H1 (cell line): ENCODE measurements around the gene SHISA9. TPM values are rescaled to one million over a fixed set of nuclear protein-coding genes. Genes with fewer than 3 reads are reported as not detected.

Source experiments
- CTCF ChIA-PET: fragments of 300-600 bp; sonication (Branson Sonifier 250); formaldehyde crosslinking; loops from one replicate; lab custom pipeline; 2021; ENCODE audit not compliant: partially characterized antibody; lab: Charles Lee
- POLR2A ChIA-PET: fragments of 300-600 bp; sonication (Branson Sonifier 250); formaldehyde crosslinking; loops from one replicate; lab custom pipeline; 2021; ENCODE audit warnings: inconsistent platforms; ENCODE audit not compliant: partially characterized antibody; lab: Charles Lee
- DNase-seq, 2 experiments: peaks; one replicate each; pipeline versions ENCODE4 v3.0.0 to v3.0.0-alpha.2; 2010 to 2022; ENCODE audit warnings: low spot score in 2 of 2, low read depth in 1 of 2, mixed read lengths in 1 of 2
- FAIRE-seq: peaks from 2 replicates; lab custom pipeline; 2011; peaks lifted over from hg19 to GRCh38; lab: Jason Lieb, UNC
- H2AFZ ChIP-seq: 2 replicates; pipeline ENCODE4 v1.8.1; 2012; ENCODE audit warnings: low read length, inconsistent platforms
- H2AK5ac ChIP-seq: 2 replicates; pipeline ENCODE4 v1.6.1; 2013; ENCODE audit warnings: low read depth, low read length
- H2BK120ac ChIP-seq: replicated peaks from 2 replicates; pipeline ENCODE3; 2013; ENCODE audit warnings: low read depth, low read length, inconsistent platforms
- H2BK12ac ChIP-seq: 2 replicates; pipeline ENCODE4 v1.6.1; 2013; ENCODE audit warnings: low read depth, low read length
- H2BK15ac ChIP-seq: 2 replicates; pipeline ENCODE4 v1.6.1; 2013; ENCODE audit warnings: low read length
- H2BK20ac ChIP-seq: 2 replicates; pipeline ENCODE4 v1.6.1; 2013; ENCODE audit warnings: low read length
- H2BK5ac ChIP-seq: 2 replicates; pipeline ENCODE4 v1.6.1; 2013; ENCODE audit warnings: low read depth, low read length
- H3K14ac ChIP-seq: 2 replicates; pipeline ENCODE4 v1.6.1; 2013; ENCODE audit warnings: inconsistent platforms; ENCODE audit not compliant: insufficient read length
- H3K18ac ChIP-seq: 2 replicates; pipeline ENCODE4 v1.6.1; 2013; ENCODE audit warnings: low read length; ENCODE audit errors: extremely low read depth
- H3K23ac ChIP-seq: 2 replicates; pipeline ENCODE4 v1.6.1; 2013; ENCODE audit warnings: inconsistent platforms; ENCODE audit not compliant: insufficient read length
- H3K23me2 ChIP-seq: 2 replicates; pipeline ENCODE4 v1.6.1; 2013; ENCODE audit warnings: low read depth, low read length
- H3K27ac ChIP-seq: 2 replicates; pipeline ENCODE4 v1.6.1; 2011; ENCODE audit warnings: low read depth, low read length, inconsistent platforms
- H3K27me3 ChIP-seq, 4 experiments: replicated peaks in 1 of 4; 1 replicate in 1 of 4; 2 replicates in 3 of 4; pipeline versions ENCODE4 v1.6.1 to v1.8.1; 2011 to 2013; ENCODE audit warnings: low read length in 3 of 4, mild to moderate bottlenecking in 3 of 4, inconsistent platforms in 2 of 4, mixed read lengths in 2 of 4, moderate library complexity in 1 of 4; ENCODE audit not compliant: control insufficient read depth in 3 of 4, insufficient read depth in 3 of 4; ENCODE audit errors: extremely low read depth in 1 of 4
- H3K36me3 ChIP-seq, 4 experiments: 2 replicates each; pipeline versions ENCODE4 v1.6.1 to v1.8.1; 2011 to 2013; ENCODE audit warnings: mild to moderate bottlenecking in 4 of 4, low read length in 3 of 4, moderate library complexity in 2 of 4, control low read depth in 1 of 4, inconsistent platforms in 1 of 4; ENCODE audit not compliant: insufficient read depth in 4 of 4, control insufficient read depth in 2 of 4
- H3K4ac ChIP-seq: replicated peaks from 2 replicates; pipeline ENCODE3; 2013; ENCODE audit warnings: low read length, low read depth, mixed read lengths, inconsistent platforms; ENCODE audit not compliant: insufficient read length
- H3K4me1 ChIP-seq, 4 experiments: replicated peaks in 1 of 4; 1 replicate in 1 of 4; 2 replicates in 3 of 4; pipeline versions ENCODE4 v1.6.1 to v1.8.1; 2011 to 2013; ENCODE audit warnings: low read length in 3 of 4, inconsistent platforms in 2 of 4, mixed read lengths in 1 of 4; ENCODE audit not compliant: insufficient read depth in 4 of 4, control insufficient read depth in 3 of 4
- H3K4me2 ChIP-seq, 2 experiments: 2 replicates each; pipeline versions ENCODE4 v1.6.1 to v1.8.1; 2011 to 2013; ENCODE audit warnings: low read depth in 2 of 2, low read length in 2 of 2, control low read depth in 1 of 2, inconsistent platforms in 1 of 2, mild to moderate bottlenecking in 1 of 2; ENCODE audit not compliant: insufficient read depth in 1 of 2
- H3K4me3 ChIP-seq, 4 experiments: fragments of 200-600, 300-600 bp in 1 of 4; sonication (generic), shearing (Covaris generic), sonication (Bioruptor Twin) in 1 of 4; 2 replicates each; pipeline versions ENCODE4 v1.5.1 to v1.8.1; 2011 to 2016; ENCODE audit warnings: low read length in 4 of 4, low read depth in 3 of 4, control low read depth in 2 of 4, inconsistent platforms in 2 of 4, mild to moderate bottlenecking in 2 of 4, mixed read lengths in 1 of 4, moderate library complexity in 1 of 4; ENCODE audit not compliant: insufficient read depth in 2 of 4; ENCODE audit errors: extremely low read depth in 1 of 4
- H3K56ac ChIP-seq: replicated peaks from 2 replicates; pipeline ENCODE3; 2013; ENCODE audit warnings: low read depth, mild to moderate bottlenecking, mixed read lengths, low read length, inconsistent platforms; ENCODE audit not compliant: insufficient read length
- H3K79me1 ChIP-seq: 2 replicates; pipeline ENCODE4 v1.6.1; 2013; ENCODE audit warnings: low read depth, low read length, control low read depth
- H3K79me2 ChIP-seq, 2 experiments: 2 replicates each; pipeline versions ENCODE4 v1.6.1 to v1.8.1; 2012 to 2013; ENCODE audit warnings: low read length in 2 of 2, mild to moderate bottlenecking in 2 of 2, inconsistent platforms in 1 of 2; ENCODE audit not compliant: insufficient read depth in 2 of 2, control insufficient read depth in 1 of 2
- H3K9ac ChIP-seq, 4 experiments: replicated peaks in 1 of 4; 1 replicate in 1 of 4; 2 replicates in 3 of 4; pipeline versions ENCODE4 v1.6.1 to v1.8.1; 2011 to 2013; ENCODE audit warnings: low read depth in 3 of 4, low read length in 3 of 4, control low read depth in 2 of 4, mild to moderate bottlenecking in 2 of 4, moderate library complexity in 2 of 4, inconsistent platforms in 1 of 4; ENCODE audit errors: extremely low read depth in 1 of 4
- H3K9me3 ChIP-seq, 2 experiments: 2 replicates each; pipeline versions ENCODE4 v1.6.1 to v1.8.1; 2012 to 2013; ENCODE audit warnings: mild to moderate bottlenecking in 2 of 2, moderate library complexity in 2 of 2, control low read depth in 1 of 2, inconsistent platforms in 1 of 2, low read depth in 1 of 2, low read length in 1 of 2, mixed read lengths in 1 of 2; ENCODE audit not compliant: insufficient read depth in 2 of 2
- H4K20me1 ChIP-seq, 2 experiments: replicated peaks in 1 of 2; 2 replicates each; pipeline versions ENCODE3 to v1.8.1; 2011 to 2013; ENCODE audit warnings: inconsistent platforms in 2 of 2, low read length in 2 of 2, mild to moderate bottlenecking in 1 of 2; ENCODE audit not compliant: insufficient read depth in 2 of 2, control insufficient read depth in 1 of 2
- H4K5ac ChIP-seq: 2 replicates; pipeline ENCODE4 v1.6.1; 2013; ENCODE audit warnings: low read length, low read depth, mixed read lengths, inconsistent platforms; ENCODE audit not compliant: insufficient read length
- H4K8ac ChIP-seq: 2 replicates; pipeline ENCODE4 v1.8.0; 2013; ENCODE audit warnings: mild to moderate bottlenecking, moderate library complexity, low read length, inconsistent platforms; ENCODE audit not compliant: insufficient read depth; ENCODE audit errors: extremely low read depth
- H4K91ac ChIP-seq: replicated peaks from 2 replicates; pipeline ENCODE3; 2013; ENCODE audit warnings: low read length, mixed read lengths, inconsistent platforms; ENCODE audit not compliant: insufficient read length
- BCL11A ChIP-seq, 2 experiments: IDR thresholded peaks; one replicate each; pipeline ENCODE4 v1.6.1; 2011; ENCODE audit warnings: low read depth in 2 of 2, low read length in 2 of 2, mild to moderate bottlenecking in 2 of 2
- CHD1 ChIP-seq: IDR thresholded peaks from 2 replicates; pipeline ENCODE4 v1.6.1; 2012; ENCODE audit warnings: low read depth, low read length, improper control_type of control experiment
- EGR1 ChIP-seq: IDR thresholded peaks from 2 replicates; pipeline ENCODE4 v1.6.1; 2011; ENCODE audit warnings: low read depth, low read length, borderline replicate concordance
- MAFK ChIP-seq: IDR thresholded peaks from 2 replicates; pipeline ENCODE4 v1.6.1; 2012; ENCODE audit warnings: low read depth, mild to moderate bottlenecking, improper control_type of control experiment, low read length
- POLR2A ChIP-seq, 2 experiments: IDR thresholded peaks; 1 replicate in 1 of 2; 2 replicates in 1 of 2; pipeline ENCODE4 v1.6.1; 2011; ENCODE audit warnings: low read depth in 2 of 2, low read length in 2 of 2, mild to moderate bottlenecking in 2 of 2; ENCODE audit errors: control extremely low read depth in 1 of 2
- RFX5 ChIP-seq: IDR thresholded peaks from 2 replicates; pipeline ENCODE4 v1.6.1; 2011; ENCODE audit warnings: low read depth, low read length, improper control_type of control experiment, borderline replicate concordance
- SAP30 ChIP-seq: fragments of 300-600 bp; sonication (generic); IDR thresholded peaks from 2 replicates; pipeline ENCODE4 v1.7.1; 2012; ENCODE audit warnings: low read length, moderate library complexity, mild to moderate bottlenecking, inconsistent platforms; ENCODE audit not compliant: insufficient read depth, insufficient replicate concordance
- WGBS, 2 experiments: shearing (Covaris generic) in 1 of 2; methylation state at CpG; one replicate each; pipeline versions ENCODE4 v1.1.6 to v1.1.7; 2013 to 2015; ENCODE audit warnings: low lambda C conversion rate in 2 of 2, mixed read lengths in 2 of 2, inconsistent platforms in 1 of 2, low coverage in 1 of 2, missing lambda C conversion rate in 1 of 2; ENCODE audit not compliant: insufficient replicate concordance in 2 of 2, insufficient coverage in 1 of 2, insufficient read length in 1 of 2; ENCODE audit errors: extremely low coverage in 1 of 2, missing lambda C conversion rate in 1 of 2; 5-methylcytosine and 5-hydroxymethylcytosine counted together
- polyA plus RNA-seq, 7 experiments: library from polyadenylated mRNA; depleted of rRNA in 3 of 7; stranded (reverse) in 5 of 7; unstranded in 2 of 7; fragments of >200 nt in 5 of 7; fragments of 200-250 nt in 2 of 7; gene quantifications; 1 replicate in 5 of 7; 2 replicates in 1 of 7; 4 replicates in 1 of 7; pipeline versions ENCODE4 v1.2.1 to v1.2.3, GENCODE V29; 2011 to 2013; ENCODE audit warnings: missing spikeins in 2 of 7, mixed read lengths in 2 of 7
- total RNA-seq: library from RNA; stranded (reverse); fragmentation: NEBNext Ultra II Directional; extraction: Animal tissue kit (Norgen Biotek cat#: 25700); gene quantifications from 2 replicates; pipeline ENCODE4 v1.2.1, GENCODE V29; 2021
- TF ChIP-seq, protein P1 (sequence below): IDR thresholded peaks from 2 replicates; pipeline ENCODE4 v1.6.1; 2011; ENCODE audit warnings: low read length, improper control_type of control experiment
- TF ChIP-seq, protein P2 (sequence below), 3 experiments: IDR thresholded peaks; 1 replicate in 2 of 3; 2 replicates in 1 of 3; pipeline versions ENCODE4 v1.5.1 to v1.6.1; 2011; ENCODE audit warnings: low read length in 3 of 3, mild to moderate bottlenecking in 3 of 3, inconsistent platforms in 2 of 3, low read depth in 1 of 3, moderate library complexity in 1 of 3; ENCODE audit not compliant: insufficient read depth in 1 of 3; ENCODE audit errors: control extremely low read depth in 1 of 3

SHISA9 gene
- total and polyA plus RNA-seq, 2 of the 8 experiments (the other 6 are each of a cell fraction or from before 2014, with no cell fraction given), result 25.6 to 39.8 TPM

DNA sequence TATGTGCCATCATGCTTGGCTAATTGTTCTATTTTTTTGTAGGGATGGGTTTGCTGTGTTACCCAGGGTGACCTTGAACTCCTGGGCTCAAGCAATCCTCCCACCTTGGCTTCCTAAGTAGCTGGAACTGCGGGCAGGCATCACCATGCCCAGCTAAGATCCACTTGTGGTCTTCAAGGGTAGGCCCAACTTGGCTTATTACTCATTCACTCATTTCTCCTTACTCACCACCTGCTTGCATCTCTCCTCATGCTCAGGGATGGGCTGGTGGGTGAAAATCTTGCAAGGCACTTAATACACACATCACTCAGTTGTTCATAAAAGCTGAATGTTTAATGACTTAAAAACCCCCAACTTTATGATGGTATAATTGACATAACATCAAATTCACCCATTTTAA lies 207.8 kb downstream of the SHISA9 start:
- Histone ChIP-seq H2BK120ac (no peak overlapping the region), H3K23me2 (no peaks in the 10 kb centered on the region; the same call in 1 of the 2 replicates), H3K9me3 (peaks cover 0 to 2% of the 10 kb centered on the region in 2 experiments; a peak in 2 of 4 replicates), H2BK20ac (0 out of 2 replicates have a peak overlapping the region, but pooled peaks have one; percentile 18), H3K9ac (no peak overlapping the region; a peak in 1 of 7 replicates), H3K4me1 (peaks cover 0 to 7% (median 5%) of the 10 kb centered on the region in 4 experiments; a peak in 4 of 7 replicates), H2BK5ac (no peak overlapping the region; the same call in 1 of the 2 replicates), H2BK12ac (peak overlapping the region; percentile 94), H3K56ac (no peak overlapping the region), H3K27ac (no peak overlapping the region), H4K20me1 (no peaks in the 10 kb centered on the region), H3K18ac (0 out of 2 replicates have a peak overlapping the region, but pooled peaks have one; percentile 9), H2AFZ (no peak overlapping the region), H2BK15ac (peak overlapping the region; percentile 76; the same call in 1 of the 2 replicates), H3K14ac (no peak overlapping the region), H4K91ac (no peak overlapping the region), H3K4me2 (no peak overlapping the region), H3K79me2 (peaks cover 0 to 32% of the 10 kb centered on the region in 2 experiments; a peak in 2 of 4 replicates), H3K4ac (no peak overlapping the region), H3K4me3 (no peak overlapping the region), H2AK5ac (peak overlapping the region; percentile 75), H3K79me1 (no peaks in the 10 kb centered on the region), H3K27me3 (no peaks in the 10 kb centered on the region), H4K5ac (no peak overlapping the region), H3K23ac (no peak overlapping the region), H3K36me3 (no peaks in the 10 kb centered on the region), H4K8ac (0 out of 2 replicates have a peak overlapping the region, but pooled peaks have one; percentile 26)
- WGBS, 2 experiments, result 100% methylated on average over 1 of the region's 1 CpG; no CpG with 5 or more reads in 1 of the 2 experiments
- DNase-seq (no peak), FAIRE-seq (no peak)
- POLR2A ChIA-PET, result no interaction called here
- CTCF ChIA-PET, result interaction anchor here (1.3 kb wide), 1 partner anchor 756 kb away, joined by 3 read pairs; no protein-coding TSS in a partner anchor
- TF ChIP-seq, protein P1, sequence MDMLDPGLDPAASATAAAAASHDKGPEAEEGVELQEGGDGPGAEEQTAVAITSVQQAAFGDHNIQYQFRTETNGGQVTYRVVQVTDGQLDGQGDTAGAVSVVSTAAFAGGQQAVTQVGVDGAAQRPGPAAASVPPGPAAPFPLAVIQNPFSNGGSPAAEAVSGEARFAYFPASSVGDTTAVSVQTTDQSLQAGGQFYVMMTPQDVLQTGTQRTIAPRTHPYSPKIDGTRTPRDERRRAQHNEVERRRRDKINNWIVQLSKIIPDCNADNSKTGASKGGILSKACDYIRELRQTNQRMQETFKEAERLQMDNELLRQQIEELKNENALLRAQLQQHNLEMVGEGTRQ, result no peak
- TF ChIP-seq EGR1 (no peak), RFX5 (no peak), MAFK (no peak), SAP30 (no peak), CHD1 (no peak), POLR2A (IDR thresholded peaks at IDR 0.05; ENCODE audit: control extremely low read depth in 1 of 2, low read depth in 2 of 2, low read length in 2 of 2) (no peak), BCL11A (IDR thresholded peaks at IDR 0.05; ENCODE audit: low read depth in 2 of 2, low read length in 2 of 2) (no peak)
- TF ChIP-seq, protein P2, sequence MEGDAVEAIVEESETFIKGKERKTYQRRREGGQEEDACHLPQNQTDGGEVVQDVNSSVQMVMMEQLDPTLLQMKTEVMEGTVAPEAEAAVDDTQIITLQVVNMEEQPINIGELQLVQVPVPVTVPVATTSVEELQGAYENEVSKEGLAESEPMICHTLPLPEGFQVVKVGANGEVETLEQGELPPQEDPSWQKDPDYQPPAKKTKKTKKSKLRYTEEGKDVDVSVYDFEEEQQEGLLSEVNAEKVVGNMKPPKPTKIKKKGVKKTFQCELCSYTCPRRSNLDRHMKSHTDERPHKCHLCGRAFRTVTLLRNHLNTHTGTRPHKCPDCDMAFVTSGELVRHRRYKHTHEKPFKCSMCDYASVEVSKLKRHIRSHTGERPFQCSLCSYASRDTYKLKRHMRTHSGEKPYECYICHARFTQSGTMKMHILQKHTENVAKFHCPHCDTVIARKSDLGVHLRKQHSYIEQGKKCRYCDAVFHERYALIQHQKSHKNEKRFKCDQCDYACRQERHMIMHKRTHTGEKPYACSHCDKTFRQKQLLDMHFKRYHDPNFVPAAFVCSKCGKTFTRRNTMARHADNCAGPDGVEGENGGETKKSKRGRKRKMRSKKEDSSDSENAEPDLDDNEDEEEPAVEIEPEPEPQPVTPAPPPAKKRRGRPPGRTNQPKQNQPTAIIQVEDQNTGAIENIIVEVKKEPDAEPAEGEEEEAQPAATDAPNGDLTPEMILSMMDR (IDR thresholded peaks at IDR 0.05; ENCODE audit: control extremely low read depth in 1 of 3, insufficient read depth in 1 of 3, low read depth in 1 of 3, low read length in 3 of 3), result no peak
